B cell (primary cell): Measurements from ENCODE around the gene PDCD11.

Experiments used
- EZH2 ChIP-seq: IDR thresholded peaks from 2 replicates; pipeline ENCODE4 v1.6.1; 2012; ENCODE audit warnings: borderline replicate concordance, low read depth, mild to moderate bottlenecking, moderate library complexity, low read length; ENCODE audit not compliant: insufficient read depth, poor library complexity, severe bottlenecking
- TF ChIP-seq, protein P1 (sequence below): fragments of 200-600 bp; IDR thresholded peaks from one replicate; pipeline ENCODE4 v1.8.0; 2022; ENCODE audit warnings: antibody characterized with exemption, mild to moderate bottlenecking

DNA sequence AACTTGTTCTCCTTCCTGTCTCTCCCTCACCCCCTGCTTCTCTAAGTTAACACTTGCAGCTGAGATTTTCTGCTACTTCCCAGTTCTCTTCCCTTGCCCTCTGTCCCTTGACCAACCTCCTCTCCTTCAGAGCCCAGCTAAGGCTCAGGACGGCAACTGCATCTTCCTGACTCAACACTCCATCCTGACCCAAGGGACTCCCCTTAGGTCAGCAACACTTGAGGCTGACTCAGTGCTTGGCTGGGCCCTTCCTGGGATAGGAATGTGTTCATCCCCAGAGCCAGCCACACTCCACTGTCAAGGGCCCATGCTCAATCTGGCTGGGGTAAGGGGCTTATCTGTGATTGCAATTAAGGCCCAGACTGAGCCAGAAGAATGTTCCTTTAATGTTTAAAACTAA, 52.3 kb downstream of the PDCD11 start:
- TF ChIP-seq EZH2: no peak
- TF ChIP-seq, protein P1, sequence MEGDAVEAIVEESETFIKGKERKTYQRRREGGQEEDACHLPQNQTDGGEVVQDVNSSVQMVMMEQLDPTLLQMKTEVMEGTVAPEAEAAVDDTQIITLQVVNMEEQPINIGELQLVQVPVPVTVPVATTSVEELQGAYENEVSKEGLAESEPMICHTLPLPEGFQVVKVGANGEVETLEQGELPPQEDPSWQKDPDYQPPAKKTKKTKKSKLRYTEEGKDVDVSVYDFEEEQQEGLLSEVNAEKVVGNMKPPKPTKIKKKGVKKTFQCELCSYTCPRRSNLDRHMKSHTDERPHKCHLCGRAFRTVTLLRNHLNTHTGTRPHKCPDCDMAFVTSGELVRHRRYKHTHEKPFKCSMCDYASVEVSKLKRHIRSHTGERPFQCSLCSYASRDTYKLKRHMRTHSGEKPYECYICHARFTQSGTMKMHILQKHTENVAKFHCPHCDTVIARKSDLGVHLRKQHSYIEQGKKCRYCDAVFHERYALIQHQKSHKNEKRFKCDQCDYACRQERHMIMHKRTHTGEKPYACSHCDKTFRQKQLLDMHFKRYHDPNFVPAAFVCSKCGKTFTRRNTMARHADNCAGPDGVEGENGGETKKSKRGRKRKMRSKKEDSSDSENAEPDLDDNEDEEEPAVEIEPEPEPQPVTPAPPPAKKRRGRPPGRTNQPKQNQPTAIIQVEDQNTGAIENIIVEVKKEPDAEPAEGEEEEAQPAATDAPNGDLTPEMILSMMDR: no peak
